ENCODE results near the gene MCF2L. TPM values are rescaled to one million over a fixed set of nuclear protein-coding genes. Genes with fewer than 3 reads are reported as not detected.

The MCF2L gene
- total RNA-seq, 1 donor from 2014 or later, result under 0.01 TPM

DNA sequence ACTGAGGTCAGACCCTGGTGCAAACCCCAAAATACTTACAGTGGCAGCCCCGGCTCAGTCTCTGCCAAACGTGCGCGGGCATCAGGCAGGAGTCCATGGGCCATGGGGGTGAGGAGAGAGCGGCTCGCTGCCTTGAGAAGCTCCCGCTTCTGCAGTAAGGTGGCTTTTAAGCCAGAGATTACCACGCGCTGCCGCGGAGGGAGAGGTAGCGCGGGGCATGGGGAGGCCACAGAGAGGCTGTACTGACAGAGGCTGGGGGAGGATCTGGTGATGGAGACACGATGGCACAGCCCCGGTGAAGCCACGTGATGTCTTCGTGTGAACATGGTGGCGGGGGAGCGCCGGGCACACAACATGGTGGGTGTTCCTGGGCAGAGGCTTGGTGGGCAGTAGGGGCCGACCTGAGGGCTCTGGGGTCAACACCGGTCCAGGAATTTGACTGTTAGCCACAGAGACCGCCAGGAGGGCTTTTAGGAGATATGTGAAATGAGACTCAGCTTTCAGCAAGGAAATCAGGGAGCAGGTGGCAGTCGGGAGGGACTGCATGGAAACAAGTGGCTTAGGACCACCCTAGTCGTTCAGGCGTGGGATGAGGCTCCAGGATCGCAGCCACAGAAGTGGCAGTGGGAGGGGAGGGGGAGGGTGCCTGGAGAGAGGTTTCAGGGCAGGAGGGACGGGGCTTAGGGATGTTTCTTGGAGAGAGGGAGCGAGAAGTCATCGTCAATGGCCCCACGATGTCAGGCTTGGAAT, 24.1 kb downstream of the MCF2L start:
- FAIRE-seq (no peak), DNase-seq (ENCODE audit: low read depth) (no peak)
- Histone ChIP-seq H3K27me3 (ENCODE audit: control insufficient read depth, insufficient read depth, low read length) (peaks cover 1% of the 10 kb centered on the region), H3K36me3 (ENCODE audit: control insufficient read depth, insufficient read depth, low read length) (no peaks in the 10 kb centered on the region), H3K4me3 (ENCODE audit: low read depth, low read length) (no peak overlapping the region)
- TF ChIP-seq, protein P1, sequence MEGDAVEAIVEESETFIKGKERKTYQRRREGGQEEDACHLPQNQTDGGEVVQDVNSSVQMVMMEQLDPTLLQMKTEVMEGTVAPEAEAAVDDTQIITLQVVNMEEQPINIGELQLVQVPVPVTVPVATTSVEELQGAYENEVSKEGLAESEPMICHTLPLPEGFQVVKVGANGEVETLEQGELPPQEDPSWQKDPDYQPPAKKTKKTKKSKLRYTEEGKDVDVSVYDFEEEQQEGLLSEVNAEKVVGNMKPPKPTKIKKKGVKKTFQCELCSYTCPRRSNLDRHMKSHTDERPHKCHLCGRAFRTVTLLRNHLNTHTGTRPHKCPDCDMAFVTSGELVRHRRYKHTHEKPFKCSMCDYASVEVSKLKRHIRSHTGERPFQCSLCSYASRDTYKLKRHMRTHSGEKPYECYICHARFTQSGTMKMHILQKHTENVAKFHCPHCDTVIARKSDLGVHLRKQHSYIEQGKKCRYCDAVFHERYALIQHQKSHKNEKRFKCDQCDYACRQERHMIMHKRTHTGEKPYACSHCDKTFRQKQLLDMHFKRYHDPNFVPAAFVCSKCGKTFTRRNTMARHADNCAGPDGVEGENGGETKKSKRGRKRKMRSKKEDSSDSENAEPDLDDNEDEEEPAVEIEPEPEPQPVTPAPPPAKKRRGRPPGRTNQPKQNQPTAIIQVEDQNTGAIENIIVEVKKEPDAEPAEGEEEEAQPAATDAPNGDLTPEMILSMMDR (IDR thresholded peaks at IDR 0.05; ENCODE audit: insufficient read depth, low read length, severe bottlenecking), result no peak

- DNase-seq (ENCODE audit: low read depth) (no peak), FAIRE-seq (no peak)
Measured at GRCh38 chr13:112994084-112994780, 25.2 kb downstream of the MCF2L start.

GRCh38 chr13:112994781-112995355, 25.9 kb downstream of the MCF2L start:
- no peaks in the 10 kb centered on the region for H3K36me3 ChIP-seq (ENCODE audit: control insufficient read depth, insufficient read depth, low read length)
- no peak for FAIRE-seq
- DNase-seq (ENCODE audit: low read depth), result no peak
- H3K27me3 ChIP-seq (ENCODE audit: control insufficient read depth, insufficient read depth, low read length), result peaks cover 1% of the 10 kb centered on the region
- H3K4me3 ChIP-seq (ENCODE audit: low read depth, low read length), result no peak overlapping the region
- TF ChIP-seq, protein P1 (IDR thresholded peaks at IDR 0.05; ENCODE audit: insufficient read depth, low read length, severe bottlenecking), result no peak

More at GRCh38 chr13:112994084-112994780, 25.2 kb downstream of the MCF2L start:
- no peaks in the 10 kb centered on the region for H3K36me3 ChIP-seq (ENCODE audit: control insufficient read depth, insufficient read depth, low read length)
- no peak overlapping the region for H3K4me3 ChIP-seq (ENCODE audit: low read depth, low read length)
- TF ChIP-seq, protein P1 (IDR thresholded peaks at IDR 0.05; ENCODE audit: insufficient read depth, low read length, severe bottlenecking), result no peak
- H3K27me3 ChIP-seq (ENCODE audit: control insufficient read depth, insufficient read depth, low read length), result peaks cover 1% of the 10 kb centered on the region

GRCh38 chr13:112995395-112996191, 26.6 kb downstream of the MCF2L start:
- no peak for DNase-seq (ENCODE audit: low read depth)
- Histone ChIP-seq H3K27me3 (ENCODE audit: control insufficient read depth, insufficient read depth, low read length) (peaks cover 4% of the 10 kb centered on the region), H3K4me3 (ENCODE audit: low read depth, low read length) (no peak overlapping the region), H3K36me3 (ENCODE audit: control insufficient read depth, insufficient read depth, low read length) (no peaks in the 10 kb centered on the region)
- TF ChIP-seq, protein P1 (IDR thresholded peaks at IDR 0.05; ENCODE audit: insufficient read depth, low read length, severe bottlenecking), result no peak
- no peak for FAIRE-seq

- Histone ChIP-seq H3K27me3 (ENCODE audit: control insufficient read depth, insufficient read depth, low read length) (peaks cover 13% of the 10 kb centered on the region), H3K4me3 (ENCODE audit: low read depth, low read length) (no peak overlapping the region), H3K36me3 (ENCODE audit: control insufficient read depth, insufficient read depth, low read length) (no peaks in the 10 kb centered on the region)
- no peak for FAIRE-seq
- TF ChIP-seq, protein P1 (IDR thresholded peaks at IDR 0.05; ENCODE audit: insufficient read depth, low read length, severe bottlenecking), result no peak
- DNase-seq (ENCODE audit: low read depth), result no peak
Measured at GRCh38 chr13:112996671-112997091, 27.7 kb downstream of the MCF2L start.
